Measurements from ENCODE around the gene PIMREG.

Gene PIMREG

DNA sequence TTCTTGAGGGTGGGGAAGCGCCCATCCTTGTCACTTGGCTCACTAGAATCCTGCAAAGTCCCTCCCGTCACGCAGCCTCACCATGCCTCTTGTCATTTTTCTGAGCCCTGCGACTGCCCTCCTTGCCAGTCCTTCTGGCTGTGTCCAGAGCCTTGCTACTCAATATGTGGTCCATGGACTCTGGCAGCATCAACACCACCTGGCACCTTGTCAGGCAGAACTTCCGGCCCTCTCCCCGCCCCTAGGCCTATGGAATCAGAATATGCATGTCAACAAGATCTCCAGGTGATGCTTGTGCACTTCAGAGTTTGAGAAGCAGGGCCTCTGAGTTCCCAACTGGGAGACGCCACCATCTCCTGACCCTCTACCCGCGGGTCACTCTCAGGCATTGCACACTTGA lies 12.1 kb downstream of the PIMREG start:
- no peaks in the 10 kb centered on the region for H4K20me1 ChIP-seq (ENCODE audit: control insufficient read depth, insufficient read depth, low read depth, low read length)
- no peak overlapping the region for H3K4me3 ChIP-seq (ENCODE audit: low read length)
- no peaks in the 10 kb centered on the region for H3K79me2 ChIP-seq (ENCODE audit: control insufficient read depth, low read length)
- no peak overlapping the region for H3K4me2 ChIP-seq (ENCODE audit: low read length)
- no peaks in the 10 kb centered on the region for H3K36me3 ChIP-seq (ENCODE audit: control insufficient read depth, low read length)
- TF ChIP-seq EZH2phosphoT487 (IDR thresholded peaks at IDR 0.05; ENCODE audit: borderline replicate concordance, low read length) = no peak
- TF ChIP-seq, protein P1, sequence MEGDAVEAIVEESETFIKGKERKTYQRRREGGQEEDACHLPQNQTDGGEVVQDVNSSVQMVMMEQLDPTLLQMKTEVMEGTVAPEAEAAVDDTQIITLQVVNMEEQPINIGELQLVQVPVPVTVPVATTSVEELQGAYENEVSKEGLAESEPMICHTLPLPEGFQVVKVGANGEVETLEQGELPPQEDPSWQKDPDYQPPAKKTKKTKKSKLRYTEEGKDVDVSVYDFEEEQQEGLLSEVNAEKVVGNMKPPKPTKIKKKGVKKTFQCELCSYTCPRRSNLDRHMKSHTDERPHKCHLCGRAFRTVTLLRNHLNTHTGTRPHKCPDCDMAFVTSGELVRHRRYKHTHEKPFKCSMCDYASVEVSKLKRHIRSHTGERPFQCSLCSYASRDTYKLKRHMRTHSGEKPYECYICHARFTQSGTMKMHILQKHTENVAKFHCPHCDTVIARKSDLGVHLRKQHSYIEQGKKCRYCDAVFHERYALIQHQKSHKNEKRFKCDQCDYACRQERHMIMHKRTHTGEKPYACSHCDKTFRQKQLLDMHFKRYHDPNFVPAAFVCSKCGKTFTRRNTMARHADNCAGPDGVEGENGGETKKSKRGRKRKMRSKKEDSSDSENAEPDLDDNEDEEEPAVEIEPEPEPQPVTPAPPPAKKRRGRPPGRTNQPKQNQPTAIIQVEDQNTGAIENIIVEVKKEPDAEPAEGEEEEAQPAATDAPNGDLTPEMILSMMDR (IDR thresholded peaks at IDR 0.05; ENCODE audit: low read depth, low read length, poor library complexity, severe bottlenecking) = no peak
- no peaks in the 10 kb centered on the region for H3F3A ChIP-seq (ENCODE audit: control insufficient read depth, insufficient read depth)
- H3K9me3 ChIP-seq (ENCODE audit: control insufficient read depth, insufficient read depth, low read length) = no peaks in the 10 kb centered on the region
- H3K27ac ChIP-seq (ENCODE audit: low read depth, low read length) = no peak overlapping the region
- H3K27me3 ChIP-seq (ENCODE audit: control insufficient read depth, low read length) = no peaks in the 10 kb centered on the region
- no peaks in the 10 kb centered on the region for H3K9me2 ChIP-seq (replicated peaks; ENCODE audit: control insufficient read depth, low read length)
- no peaks in the 10 kb centered on the region for H3K4me1 ChIP-seq (ENCODE audit: control insufficient read depth, low read length)

DNA sequence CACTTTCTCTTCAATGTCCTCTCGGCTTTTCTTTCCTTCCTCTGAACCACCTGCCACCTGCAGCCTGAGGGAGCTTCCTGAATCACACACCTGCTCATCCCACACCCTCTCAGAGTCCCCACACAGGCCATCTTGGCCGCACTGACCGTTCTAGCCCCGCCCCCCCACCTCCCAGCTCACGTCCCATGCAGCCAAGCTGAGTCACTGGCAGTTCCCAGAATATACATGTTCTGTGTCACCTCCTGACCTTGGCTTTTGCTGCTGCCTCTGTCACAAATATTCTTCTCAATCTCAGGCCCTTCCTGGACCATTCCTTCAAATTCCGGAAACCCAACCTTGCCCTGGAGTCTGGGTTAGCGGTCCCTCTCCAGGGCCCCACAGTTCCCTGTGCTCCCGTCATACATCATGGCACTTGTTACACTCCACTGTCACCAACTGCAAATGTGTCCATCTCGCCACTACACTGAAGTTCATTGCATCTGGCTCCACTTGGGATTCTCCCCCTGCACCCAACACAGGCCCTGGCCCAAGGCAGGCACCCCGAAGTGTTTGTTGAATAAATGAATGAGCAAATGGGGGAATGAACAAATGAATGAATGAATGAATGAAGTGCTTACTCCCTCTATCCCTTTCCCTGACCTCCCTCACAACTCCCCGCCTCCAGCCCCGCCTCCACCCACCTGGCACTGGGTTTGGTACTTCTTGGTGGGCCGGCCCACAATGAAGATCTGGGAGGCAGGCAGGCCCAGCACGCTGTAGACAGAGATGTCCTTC lies 12.8 kb downstream of the PIMREG start:
- Histone ChIP-seq H3K79me2 (ENCODE audit: control insufficient read depth, low read length) (no peaks in the 10 kb centered on the region), H3K27ac (ENCODE audit: low read depth, low read length) (no peak overlapping the region), H3K9me2 (replicated peaks; ENCODE audit: control insufficient read depth, low read length) (no peaks in the 10 kb centered on the region), H3K4me2 (ENCODE audit: low read length) (no peak overlapping the region), H3K27me3 (ENCODE audit: control insufficient read depth, low read length) (no peaks in the 10 kb centered on the region), H4K20me1 (ENCODE audit: control insufficient read depth, insufficient read depth, low read depth, low read length) (no peaks in the 10 kb centered on the region), H3K9me3 (ENCODE audit: control insufficient read depth, insufficient read depth, low read length) (no peaks in the 10 kb centered on the region), H3K4me3 (ENCODE audit: low read length) (no peak overlapping the region), H3K36me3 (ENCODE audit: control insufficient read depth, low read length) (no peaks in the 10 kb centered on the region), H3K4me1 (ENCODE audit: control insufficient read depth, low read length) (no peaks in the 10 kb centered on the region), H3F3A (ENCODE audit: control insufficient read depth, insufficient read depth) (no peaks in the 10 kb centered on the region)
- TF ChIP-seq EZH2phosphoT487 (IDR thresholded peaks at IDR 0.05; ENCODE audit: borderline replicate concordance, low read length) = no peak
- TF ChIP-seq, protein P1 (IDR thresholded peaks at IDR 0.05; ENCODE audit: low read depth, low read length, poor library complexity, severe bottlenecking) = no peak

DNA sequence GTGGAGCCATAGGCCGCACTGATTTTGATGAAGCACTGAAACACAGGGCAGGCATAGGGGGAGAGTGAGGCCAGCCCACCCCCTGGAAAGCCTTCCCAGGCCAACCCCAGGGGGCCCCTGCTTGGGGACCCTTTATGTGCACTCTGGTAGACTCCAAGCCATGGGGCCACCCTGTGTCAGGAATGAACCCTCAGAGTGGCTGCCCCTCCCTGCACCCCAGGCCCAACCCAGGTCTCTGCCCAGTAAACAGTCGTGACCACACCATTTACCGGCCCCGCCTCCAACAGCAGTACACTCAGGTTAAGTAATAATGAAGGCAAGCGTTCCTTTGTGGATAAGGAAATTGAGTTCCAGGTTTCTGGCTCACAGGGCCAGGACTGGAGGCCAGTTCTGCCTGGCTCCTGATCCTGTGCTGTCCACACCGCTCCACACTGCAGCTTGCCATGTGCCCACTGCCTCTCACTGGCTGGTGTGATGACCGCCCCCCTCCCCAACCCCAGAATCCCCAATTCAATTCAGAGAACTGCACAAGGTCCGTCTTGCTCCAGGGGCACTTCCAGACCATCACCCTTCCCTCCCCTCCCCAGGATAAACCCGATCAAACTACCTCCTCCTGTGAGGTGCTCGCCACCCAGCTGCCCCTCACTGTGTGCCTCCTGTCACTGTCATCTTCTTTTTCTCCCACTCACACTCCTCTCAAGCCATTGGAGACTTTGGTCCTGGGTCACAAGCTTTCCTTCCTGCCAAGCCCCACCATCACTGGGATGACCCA lies 13.6 kb downstream of the PIMREG start:
- H3K27ac ChIP-seq (ENCODE audit: low read depth, low read length) = no peak overlapping the region
- H3K9me3 ChIP-seq (ENCODE audit: control insufficient read depth, insufficient read depth, low read length) = no peaks in the 10 kb centered on the region
- H3K79me2 ChIP-seq (ENCODE audit: control insufficient read depth, low read length) = no peaks in the 10 kb centered on the region
- H3K36me3 ChIP-seq (ENCODE audit: control insufficient read depth, low read length) = no peaks in the 10 kb centered on the region
- H3F3A ChIP-seq (ENCODE audit: control insufficient read depth, insufficient read depth) = no peaks in the 10 kb centered on the region
- TF ChIP-seq, protein P1 (IDR thresholded peaks at IDR 0.05; ENCODE audit: low read depth, low read length, poor library complexity, severe bottlenecking) = no peak
- no peak for TF ChIP-seq EZH2phosphoT487 (IDR thresholded peaks at IDR 0.05; ENCODE audit: borderline replicate concordance, low read length)
- H3K4me2 ChIP-seq (ENCODE audit: low read length) = no peak overlapping the region
- no peaks in the 10 kb centered on the region for H3K4me1 ChIP-seq (ENCODE audit: control insufficient read depth, low read length)
- no peak overlapping the region for H3K4me3 ChIP-seq (ENCODE audit: low read length)
- no peaks in the 10 kb centered on the region for H3K27me3 ChIP-seq (ENCODE audit: control insufficient read depth, low read length)
- no peaks in the 10 kb centered on the region for H3K9me2 ChIP-seq (replicated peaks; ENCODE audit: control insufficient read depth, low read length)
- no peaks in the 10 kb centered on the region for H4K20me1 ChIP-seq (ENCODE audit: control insufficient read depth, insufficient read depth, low read depth, low read length)
